Activated CD4-positive, alpha-beta T cell treated with anti-CD3 and anti-CD28 coated beads for 36 hours (primary cell): ENCODE measurements around the gene TPST1. TPM values are rescaled to one million over a fixed set of nuclear protein-coding genes. Genes with fewer than 3 reads are reported as not detected.

Source experiments
- ATAC-seq: fragments of 200-7000 bp; cut with Tn5 transposase; one replicate; pipeline ENCODE4 v1.10.0; 2021; ENCODE audit warnings: mild to moderate bottlenecking, moderate library complexity
- CTCF ChIA-PET: fragments of 350-600 bp; sonication (Branson Sonifier 250); formaldehyde crosslinking; loops from one replicate; lab custom pipeline; 2021; ENCODE audit warnings: antibody characterized with exemption; lab: Charles Lee
- POLR2A ChIA-PET: fragments of 350-600 bp; sonication (Branson Sonifier 250); formaldehyde crosslinking; loops from one replicate; lab custom pipeline; 2021; ENCODE audit warnings: antibody characterized with exemption, inconsistent platforms; lab: Charles Lee
- DNase-seq: peaks from one replicate; pipeline ENCODE4 v3.0.0-alpha.2; 2020
- H3K27ac Mint-ChIP-seq: one replicate; pipeline ENCODE4 v1.8.0; 2021; ENCODE audit warnings: mixed read lengths
- H3K27me3 Mint-ChIP-seq: one replicate; pipeline ENCODE4 v1.8.0; 2021; ENCODE audit warnings: mixed read lengths
- H3K36me3 Mint-ChIP-seq: one replicate; pipeline ENCODE4 v1.8.0; 2021; ENCODE audit warnings: low read depth, mixed read lengths
- H3K4me1 Mint-ChIP-seq: one replicate; pipeline ENCODE4 v1.8.0; 2021; ENCODE audit warnings: mixed read lengths
- H3K4me3 Mint-ChIP-seq: one replicate; pipeline ENCODE4 v1.8.0; 2021; ENCODE audit warnings: mild to moderate bottlenecking, moderate library complexity, mixed read lengths
- H3K9me3 Mint-ChIP-seq: one replicate; pipeline ENCODE4 v1.8.0; 2021; ENCODE audit warnings: low read depth, mixed read lengths
- intact Hi-C, 2 experiments: fragments of 100-400 bp; cut with DNase I in 1 of 2; cut with micrococcal nuclease in 1 of 2; formaldehyde crosslinking; loops; one replicate each; pipeline versions ENCODE4 v1.14.2 to v1.15.1; 2022 to 2024; cut with DNase I, micrococcal nuclease
- total RNA-seq, 2 experiments: library from RNA; stranded (reverse); gene quantifications; one replicate each; pipeline ENCODE4 v1.2.3, GENCODE V29; 2021

TPST1 gene
- total RNA-seq, 2 experiments from 2014 or later = 1.0 to 1.1 TPM

- DNase-seq (no peak), ATAC-seq (no peak)
- Mint-ChIP-seq H3K4me3 (no peak overlapping the region), H3K27me3 (no peaks in the 10 kb centered on the region), H3K4me1 (no peaks in the 10 kb centered on the region), H3K9me3 (no peaks in the 10 kb centered on the region), H3K36me3 (no peaks in the 10 kb centered on the region), H3K27ac (no peak overlapping the region)
- ChIA-PET POLR2A (interaction anchor here (0.5 kb wide), 1 partner anchor 147 kb away, joined by 6 read pairs; no protein-coding TSS in a partner anchor), CTCF (no interaction called here)
- intact Hi-C loops = no loop called here
These were observed 15.2 kb upstream of the TPST1 start for GRCh38 chr7:66189695-66190503.

GRCh38 chr7:66190504-66190857, 14.7 kb upstream of the TPST1 start:
- H3K27ac Mint-ChIP-seq = no peak overlapping the region
- POLR2A ChIA-PET = interaction anchor here (0.5 kb wide), 1 partner anchor 147 kb away, joined by 6 read pairs; no protein-coding TSS in a partner anchor
- intact Hi-C loops = no loop called here
- no peaks in the 10 kb centered on the region for H3K27me3 Mint-ChIP-seq
- DNase-seq (no peak), ATAC-seq (no peak)
- CTCF ChIA-PET = no interaction called here
- H3K4me3 Mint-ChIP-seq = no peak overlapping the region
- H3K36me3 Mint-ChIP-seq = no peaks in the 10 kb centered on the region
- H3K9me3 Mint-ChIP-seq = no peaks in the 10 kb centered on the region
- H3K4me1 Mint-ChIP-seq = no peaks in the 10 kb centered on the region

- H3K4me1 Mint-ChIP-seq = no peaks in the 10 kb centered on the region
- H3K4me3 Mint-ChIP-seq = no peak overlapping the region
- CTCF ChIA-PET = no interaction called here
- H3K27ac Mint-ChIP-seq = no peak overlapping the region
- intact Hi-C loops = no loop called here
- H3K9me3 Mint-ChIP-seq = no peaks in the 10 kb centered on the region
- H3K27me3 Mint-ChIP-seq = no peaks in the 10 kb centered on the region
- POLR2A ChIA-PET = no interaction called here
- no peak for ATAC-seq
- no peak for DNase-seq
- H3K36me3 Mint-ChIP-seq = no peaks in the 10 kb centered on the region
These were observed 11.9 kb upstream of the TPST1 start for GRCh38 chr7:66193146-66193725.

- no peak overlapping the region for H3K27ac Mint-ChIP-seq
- CTCF ChIA-PET = interaction anchor here (0.7 kb wide), 1 partner anchor 282 kb away, joined by 4 read pairs; no protein-coding TSS in a partner anchor
- no peak overlapping the region for H3K4me3 Mint-ChIP-seq
- no peak for DNase-seq
- no peaks in the 10 kb centered on the region for H3K9me3 Mint-ChIP-seq
- peaks cover 10% of the 10 kb centered on the region for H3K27me3 Mint-ChIP-seq
- intact Hi-C loops = no loop called here
- POLR2A ChIA-PET = no interaction called here
- ATAC-seq = no peak
- H3K36me3 Mint-ChIP-seq = no peaks in the 10 kb centered on the region
- peaks cover 9% of the 10 kb centered on the region for H3K4me1 Mint-ChIP-seq
These were observed 6.7 kb upstream of the TPST1 start for GRCh38 chr7:66198469-66198868.

- DNase-seq (no peak), ATAC-seq (no peak)
- Mint-ChIP-seq H3K27ac (no peak overlapping the region), H3K4me3 (no peak overlapping the region), H3K9me3 (no peaks in the 10 kb centered on the region), H3K4me1 (peaks cover 9% of the 10 kb centered on the region), H3K27me3 (peaks cover 10% of the 10 kb centered on the region), H3K36me3 (no peaks in the 10 kb centered on the region)
- CTCF ChIA-PET = no interaction called here
- intact Hi-C loops = no loop called here
- POLR2A ChIA-PET = no interaction called here
These were observed 6.2 kb upstream of the TPST1 start for GRCh38 chr7:66198956-66199355.

- no peak overlapping the region for H3K27ac Mint-ChIP-seq
- DNase-seq (no peak), ATAC-seq (no peak)
- intact Hi-C loops = no loop called here
- ChIA-PET POLR2A (no interaction called here), CTCF (no interaction called here)
- H3K4me1 Mint-ChIP-seq = peaks cover 27% of the 10 kb centered on the region
- H3K9me3 Mint-ChIP-seq = no peaks in the 10 kb centered on the region
- H3K27me3 Mint-ChIP-seq = peaks cover 20% of the 10 kb centered on the region
- H3K36me3 Mint-ChIP-seq = no peaks in the 10 kb centered on the region
- H3K4me3 Mint-ChIP-seq = no peak overlapping the region
These were observed 2.7 kb upstream of the TPST1 start for GRCh38 chr7:66202441-66202840.

GRCh38 chr7:66205741-66206090, 582 bp downstream of the TPST1 start:
- Mint-ChIP-seq H3K4me3 (peak overlapping the region; percentile 81), H3K27me3 (peaks cover 17% of the 10 kb centered on the region), H3K9me3 (no peaks in the 10 kb centered on the region), H3K36me3 (no peaks in the 10 kb centered on the region), H3K27ac (peak overlapping the region; percentile 32), H3K4me1 (peaks cover 33% of the 10 kb centered on the region)
- POLR2A ChIA-PET = no interaction called here
- intact Hi-C loops = loop anchor here in 1 of 2 experiments (1.0 kb wide), 4 partner anchors 91 to 332 kb away; partner anchors contain the start of genes ASL, CRCP, GUSB and VKORC1L1
- peak; percentile 2 for ATAC-seq
- DNase-seq = no peak
- CTCF ChIA-PET = no interaction called here

- no peaks in the 10 kb centered on the region for H3K9me3 Mint-ChIP-seq
- ChIA-PET CTCF (no interaction called here), POLR2A (no interaction called here)
- intact Hi-C loops = no loop called here
- H3K36me3 Mint-ChIP-seq = no peaks in the 10 kb centered on the region
- DNase-seq (no peak), ATAC-seq (no peak)
- peaks cover 14% of the 10 kb centered on the region for H3K27me3 Mint-ChIP-seq
- H3K27ac Mint-ChIP-seq = peak overlapping the region; percentile 32
- peaks cover 33% of the 10 kb centered on the region for H3K4me1 Mint-ChIP-seq
- H3K4me3 Mint-ChIP-seq = peak overlapping the region; percentile 81
These were observed 1.2 kb downstream of the TPST1 start for GRCh38 chr7:66206119-66206933.

GRCh38 chr7:66206934-66207240, 1.8 kb downstream of the TPST1 start:
- Mint-ChIP-seq H3K9me3 (no peaks in the 10 kb centered on the region), H3K27ac (no peak overlapping the region), H3K4me3 (no peak overlapping the region), H3K36me3 (no peaks in the 10 kb centered on the region), H3K4me1 (peaks cover 33% of the 10 kb centered on the region), H3K27me3 (peaks cover 14% of the 10 kb centered on the region)
- ATAC-seq = no peak
- intact Hi-C loops = no loop called here
- ChIA-PET CTCF (no interaction called here), POLR2A (no interaction called here)
- no peak for DNase-seq

- ATAC-seq = no peak
- ChIA-PET POLR2A (no interaction called here), CTCF (no interaction called here)
- H3K27ac Mint-ChIP-seq = no peak overlapping the region
- H3K4me3 Mint-ChIP-seq = no peak overlapping the region
- intact Hi-C loops = no loop called here
- H3K9me3 Mint-ChIP-seq = no peaks in the 10 kb centered on the region
- peaks cover 13% of the 10 kb centered on the region for H3K27me3 Mint-ChIP-seq
- H3K4me1 Mint-ChIP-seq = peaks cover 29% of the 10 kb centered on the region
- no peaks in the 10 kb centered on the region for H3K36me3 Mint-ChIP-seq
- DNase-seq = no peak
These were observed 2.4 kb downstream of the TPST1 start for GRCh38 chr7:66207540-66207939.

- intact Hi-C loops = no loop called here
- no peak overlapping the region for H3K27ac Mint-ChIP-seq
- ATAC-seq (no peak), DNase-seq (no peak)
- H3K9me3 Mint-ChIP-seq = no peaks in the 10 kb centered on the region
- POLR2A ChIA-PET = no interaction called here
- peaks cover 24% of the 10 kb centered on the region for H3K4me1 Mint-ChIP-seq
- no peaks in the 10 kb centered on the region for H3K36me3 Mint-ChIP-seq
- peaks cover 2% of the 10 kb centered on the region for H3K27me3 Mint-ChIP-seq
- CTCF ChIA-PET = interaction anchor here (1.1 to 1.8 kb wide), 2 partner anchors 28 to 37 kb away, joined by 3 to 5 read pairs; no protein-coding TSS in a partner anchor
- H3K4me3 Mint-ChIP-seq = no peak overlapping the region
These were observed 6.3 kb downstream of the TPST1 start for GRCh38 chr7:66211429-66211828.
